ENCODE measurements around the gene RFX2.

Gene RFX2

GRCh38 chr19:5958074-5958850 lies 152.0 kb downstream of the RFX2 start:
- Histone ChIP-seq H3K9me3 (ENCODE audit: insufficient read depth, low read depth, low read length) (no peaks in the 10 kb centered on the region), H3K27ac (ENCODE audit: low read length) (no peak overlapping the region), H3K4me1 (ENCODE audit: insufficient read depth, low read length) (peaks cover 38% of the 10 kb centered on the region), H3K9ac (ENCODE audit: low read depth, low read length) (no peak overlapping the region), H3K27me3 (ENCODE audit: insufficient read depth, low read length) (no peaks in the 10 kb centered on the region), H3K36me3 (ENCODE audit: insufficient read depth, low read depth, low read length) (no peaks in the 10 kb centered on the region), H3K4me3 (ENCODE audit: low read length) (no peak overlapping the region)

GRCh38 chr19:5957170-5957569 lies 153.1 kb downstream of the RFX2 start:
- Histone ChIP-seq H3K4me3 (ENCODE audit: low read length) (no peak overlapping the region), H3K4me1 (ENCODE audit: insufficient read depth, low read length) (peaks cover 47% of the 10 kb centered on the region), H3K9ac (ENCODE audit: low read depth, low read length) (no peak overlapping the region)

GRCh38 chr19:5956728-5957127 lies 153.6 kb downstream of the RFX2 start:
- H3K27ac ChIP-seq (ENCODE audit: low read length) = no peak overlapping the region
- H3K36me3 ChIP-seq (ENCODE audit: insufficient read depth, low read depth, low read length) = no peaks in the 10 kb centered on the region
- H3K9ac ChIP-seq (ENCODE audit: low read depth, low read length) = no peak overlapping the region
- no peaks in the 10 kb centered on the region for H3K27me3 ChIP-seq (ENCODE audit: insufficient read depth, low read length)
- H3K4me1 ChIP-seq (ENCODE audit: insufficient read depth, low read length) = peaks cover 48% of the 10 kb centered on the region
- H3K9me3 ChIP-seq (ENCODE audit: insufficient read depth, low read depth, low read length) = no peaks in the 10 kb centered on the region
- H3K4me3 ChIP-seq (ENCODE audit: low read length) = no peak overlapping the region

More at GRCh38 chr19:5957170-5957569, 153.1 kb downstream of the RFX2 start:
- H3K9me3 ChIP-seq (ENCODE audit: insufficient read depth, low read depth, low read length) = no peaks in the 10 kb centered on the region
- no peak overlapping the region for H3K27ac ChIP-seq (ENCODE audit: low read length)
- no peaks in the 10 kb centered on the region for H3K27me3 ChIP-seq (ENCODE audit: insufficient read depth, low read length)
- no peaks in the 10 kb centered on the region for H3K36me3 ChIP-seq (ENCODE audit: insufficient read depth, low read depth, low read length)

GRCh38 chr19:5956323-5956722 lies 154.0 kb downstream of the RFX2 start:
- Histone ChIP-seq H3K4me3 (ENCODE audit: low read length) (no peak overlapping the region), H3K27ac (ENCODE audit: low read length) (no peak overlapping the region), H3K4me1 (ENCODE audit: insufficient read depth, low read length) (peaks cover 52% of the 10 kb centered on the region)

GRCh38 chr19:5955636-5955935 lies 154.7 kb downstream of the RFX2 start:
- Histone ChIP-seq H3K36me3 (ENCODE audit: insufficient read depth, low read depth, low read length) (no peaks in the 10 kb centered on the region), H3K9ac (ENCODE audit: low read depth, low read length) (no peak overlapping the region), H3K9me3 (ENCODE audit: insufficient read depth, low read depth, low read length) (no peaks in the 10 kb centered on the region), H3K27ac (ENCODE audit: low read length) (no peak overlapping the region), H3K4me1 (ENCODE audit: insufficient read depth, low read length) (peaks cover 59% of the 10 kb centered on the region), H3K27me3 (ENCODE audit: insufficient read depth, low read length) (no peaks in the 10 kb centered on the region), H3K4me3 (ENCODE audit: low read length) (no peak overlapping the region)

More at GRCh38 chr19:5956323-5956722, 154.0 kb downstream of the RFX2 start:
- H3K9me3 ChIP-seq (ENCODE audit: insufficient read depth, low read depth, low read length) = no peaks in the 10 kb centered on the region
- no peak overlapping the region for H3K9ac ChIP-seq (ENCODE audit: low read depth, low read length)
- H3K36me3 ChIP-seq (ENCODE audit: insufficient read depth, low read depth, low read length) = no peaks in the 10 kb centered on the region
- H3K27me3 ChIP-seq (ENCODE audit: insufficient read depth, low read length) = no peaks in the 10 kb centered on the region

- Histone ChIP-seq H3K27ac (ENCODE audit: low read length) (no peak overlapping the region), H3K9ac (ENCODE audit: low read depth, low read length) (no peak overlapping the region), H3K27me3 (ENCODE audit: insufficient read depth, low read length) (no peaks in the 10 kb centered on the region), H3K9me3 (ENCODE audit: insufficient read depth, low read depth, low read length) (no peaks in the 10 kb centered on the region), H3K4me3 (ENCODE audit: low read length) (no peak overlapping the region), H3K4me1 (ENCODE audit: insufficient read depth, low read length) (peaks cover 69% of the 10 kb centered on the region), H3K36me3 (ENCODE audit: insufficient read depth, low read depth, low read length) (0 out of 2 replicates have a peak, but pooled peaks cover 5% of the 10 kb centered on the region)
Observed at GRCh38 chr19:5954293-5954692, 156.0 kb downstream of the RFX2 start.

GRCh38 chr19:5953680-5954213 lies 156.6 kb downstream of the RFX2 start:
- peaks cover 74% of the 10 kb centered on the region for H3K4me1 ChIP-seq (ENCODE audit: insufficient read depth, low read length)
- no peaks in the 10 kb centered on the region for H3K9me3 ChIP-seq (ENCODE audit: insufficient read depth, low read depth, low read length)
- H3K4me3 ChIP-seq (ENCODE audit: low read length) = peak overlapping the region; percentile 5; the same call in 1 of the 2 replicates
- H3K36me3 ChIP-seq (ENCODE audit: insufficient read depth, low read depth, low read length) = 0 out of 2 replicates have a peak, but pooled peaks cover 5% of the 10 kb centered on the region
- H3K9ac ChIP-seq (ENCODE audit: low read depth, low read length) = peak overlapping the region; percentile 40; the same call in 1 of the 2 replicates
- peak overlapping the region; percentile 43 for H3K27ac ChIP-seq (ENCODE audit: low read length)
- no peaks in the 10 kb centered on the region for H3K27me3 ChIP-seq (ENCODE audit: insufficient read depth, low read length)

GRCh38 chr19:5953030-5953589 lies 157.2 kb downstream of the RFX2 start:
- H3K9ac ChIP-seq (ENCODE audit: low read depth, low read length) = peak overlapping the region; percentile 40; the same call in 1 of the 2 replicates
- H3K27ac ChIP-seq (ENCODE audit: low read length) = peak overlapping the region; percentile 43
- H3K9me3 ChIP-seq (ENCODE audit: insufficient read depth, low read depth, low read length) = no peaks in the 10 kb centered on the region
- H3K27me3 ChIP-seq (ENCODE audit: insufficient read depth, low read length) = no peaks in the 10 kb centered on the region
- peak overlapping the region; percentile 5; the same call in 1 of the 2 replicates for H3K4me3 ChIP-seq (ENCODE audit: low read length)
- H3K36me3 ChIP-seq (ENCODE audit: insufficient read depth, low read depth, low read length) = 0 out of 2 replicates have a peak, but pooled peaks cover 5% of the 10 kb centered on the region
- H3K4me1 ChIP-seq (ENCODE audit: insufficient read depth, low read length) = peaks cover 70% of the 10 kb centered on the region

GRCh38 chr19:5952193-5953029 lies 157.9 kb downstream of the RFX2 start:
- H3K27me3 ChIP-seq (ENCODE audit: insufficient read depth, low read length) = no peaks in the 10 kb centered on the region
- H3K36me3 ChIP-seq (ENCODE audit: insufficient read depth, low read depth, low read length) = 0 out of 2 replicates have a peak, but pooled peaks cover 5% of the 10 kb centered on the region
- peaks cover 67% of the 10 kb centered on the region for H3K4me1 ChIP-seq (ENCODE audit: insufficient read depth, low read length)
- peak overlapping the region; percentile 40; the same call in 1 of the 2 replicates for H3K9ac ChIP-seq (ENCODE audit: low read depth, low read length)
- no peaks in the 10 kb centered on the region for H3K9me3 ChIP-seq (ENCODE audit: insufficient read depth, low read depth, low read length)
- H3K27ac ChIP-seq (ENCODE audit: low read length) = no peak overlapping the region
- peak overlapping the region; percentile 5; the same call in 1 of the 2 replicates for H3K4me3 ChIP-seq (ENCODE audit: low read length)

- H3K4me1 ChIP-seq (ENCODE audit: insufficient read depth, low read length) = peaks cover 67% of the 10 kb centered on the region
- no peak overlapping the region for H3K27ac ChIP-seq (ENCODE audit: low read length)
Observed at GRCh38 chr19:5951338-5951861, 158.9 kb downstream of the RFX2 start.

GRCh38 chr19:5950741-5951140 lies 159.6 kb downstream of the RFX2 start:
- no peak overlapping the region for H3K27ac ChIP-seq (ENCODE audit: low read length)
- peak overlapping the region; percentile 8; the same call in 1 of the 2 replicates for H3K4me3 ChIP-seq (ENCODE audit: low read length)
- H3K27me3 ChIP-seq (ENCODE audit: insufficient read depth, low read length) = no peaks in the 10 kb centered on the region
- no peaks in the 10 kb centered on the region for H3K9me3 ChIP-seq (ENCODE audit: insufficient read depth, low read depth, low read length)
- H3K36me3 ChIP-seq (ENCODE audit: insufficient read depth, low read depth, low read length) = 0 out of 2 replicates have a peak, but pooled peaks cover 5% of the 10 kb centered on the region
- H3K4me1 ChIP-seq (ENCODE audit: insufficient read depth, low read length) = peaks cover 63% of the 10 kb centered on the region
- no peak overlapping the region for H3K9ac ChIP-seq (ENCODE audit: low read depth, low read length)

More at GRCh38 chr19:5951338-5951861, 158.9 kb downstream of the RFX2 start:
- Histone ChIP-seq H3K4me3 (ENCODE audit: low read length) (peak overlapping the region; percentile 8; the same call in 1 of the 2 replicates), H3K27me3 (ENCODE audit: insufficient read depth, low read length) (no peaks in the 10 kb centered on the region), H3K9ac (ENCODE audit: low read depth, low read length) (peak overlapping the region; percentile 40; the same call in 1 of the 2 replicates), H3K9me3 (ENCODE audit: insufficient read depth, low read depth, low read length) (no peaks in the 10 kb centered on the region), H3K36me3 (ENCODE audit: insufficient read depth, low read depth, low read length) (0 out of 2 replicates have a peak, but pooled peaks cover 5% of the 10 kb centered on the region)

Measured in iPS-20b (cell line).